Posterior vena cava (tissue), 2 donors: Measurements from ENCODE around the gene SH3RF3. TPM values are rescaled to one million over a fixed set of nuclear protein-coding genes. Genes with fewer than 3 reads are reported as not detected.

Experiments used
- DNase-seq: peaks from one replicate; pipeline ENCODE4 v3.0.0-alpha.2; 2020; ENCODE audit warnings: low spot score
- intact Hi-C, 2 donors: fragments of 100-400 bp; cut with DNase I; formaldehyde crosslinking; loops; one replicate each; pipeline versions ENCODE4 v1.14.1 to v1.14.2; 2022 to 2023
- total RNA-seq, 2 donors: library from RNA; stranded (reverse); fragmentation: NEBNext Ultra II Directional; extraction: Animal tissue kit (Norgen Biotek cat#: 25700); gene quantifications; one replicate each; pipeline ENCODE4 v1.2.1, GENCODE V29; 2021
- donor health status: DM: yes; HTN: yes; CAD: no.
- donor health status: DM: yes; HTN: yes; CAD: no.

Gene SH3RF3
- total RNA-seq, 2 donors from 2014 or later, result 10.1 to 14.1 TPM

- intact Hi-C loops, result no loop called here
Measured at GRCh38 chr2:109347626-109348025, 218.6 kb downstream of the SH3RF3 start.

GRCh38 chr2:109348190-109348589 is 219.2 kb downstream of the SH3RF3 start:
- intact Hi-C loops, result no loop called here
- DNase-seq, result no peak

More at GRCh38 chr2:109347626-109348025, 218.6 kb downstream of the SH3RF3 start:
- no peak for DNase-seq

- DNase-seq, result no peak
- intact Hi-C loops, result no loop called here
Measured at GRCh38 chr2:109348671-109349502, 219.9 kb downstream of the SH3RF3 start.

GRCh38 chr2:109349503-109350465 is 220.8 kb downstream of the SH3RF3 start:
- DNase-seq, result no peak
- intact Hi-C loops, result no loop called here

GRCh38 chr2:109350526-109350925 is 221.5 kb downstream of the SH3RF3 start:
- intact Hi-C loops, result no loop called here
- no peak for DNase-seq

- intact Hi-C loops, result no loop called here
- no peak for DNase-seq
Measured at GRCh38 chr2:109351164-109351756, 222.3 kb downstream of the SH3RF3 start.

GRCh38 chr2:109352056-109352897 is 223.3 kb downstream of the SH3RF3 start:
- intact Hi-C loops, result no loop called here
- no peak for DNase-seq

- intact Hi-C loops, result no loop called here
- DNase-seq, result no peak
Measured at GRCh38 chr2:109352898-109353689, 224.1 kb downstream of the SH3RF3 start.

- no peak for DNase-seq
- intact Hi-C loops, result no loop called here
Measured at GRCh38 chr2:109353806-109354745, 225.1 kb downstream of the SH3RF3 start.

GRCh38 chr2:109355192-109355843 is 226.3 kb downstream of the SH3RF3 start:
- intact Hi-C loops, result no loop called here
- DNase-seq, result no peak

- DNase-seq, result no peak
- intact Hi-C loops, result no loop called here
Measured at GRCh38 chr2:109356324-109357035, 227.5 kb downstream of the SH3RF3 start.

- intact Hi-C loops, result no loop called here
- DNase-seq, result no peak
Measured at GRCh38 chr2:109364217-109364616, 235.2 kb downstream of the SH3RF3 start.

GRCh38 chr2:109365131-109365530 is 236.1 kb downstream of the SH3RF3 start:
- intact Hi-C loops, result loop anchor here in 1 of 2 donors (5.0 kb wide), 1 partner anchor 663 kb away; no protein-coding TSS in a partner anchor
- no peak for DNase-seq

- no peak for DNase-seq
- intact Hi-C loops, result loop anchor here in 1 of 2 donors (5.0 kb wide), 1 partner anchor 665 kb away; no protein-coding TSS in a partner anchor
Measured at GRCh38 chr2:109367683-109368082, 238.7 kb downstream of the SH3RF3 start.

- intact Hi-C loops, result loop anchor here in 1 of 2 donors (5.0 kb wide), 1 partner anchor 666 kb away; no protein-coding TSS in a partner anchor
- no peak for DNase-seq
Measured at GRCh38 chr2:109368798-109369197, 239.8 kb downstream of the SH3RF3 start.
